Measurements from ENCODE around the gene LTBP2.

Gene LTBP2

DNA sequence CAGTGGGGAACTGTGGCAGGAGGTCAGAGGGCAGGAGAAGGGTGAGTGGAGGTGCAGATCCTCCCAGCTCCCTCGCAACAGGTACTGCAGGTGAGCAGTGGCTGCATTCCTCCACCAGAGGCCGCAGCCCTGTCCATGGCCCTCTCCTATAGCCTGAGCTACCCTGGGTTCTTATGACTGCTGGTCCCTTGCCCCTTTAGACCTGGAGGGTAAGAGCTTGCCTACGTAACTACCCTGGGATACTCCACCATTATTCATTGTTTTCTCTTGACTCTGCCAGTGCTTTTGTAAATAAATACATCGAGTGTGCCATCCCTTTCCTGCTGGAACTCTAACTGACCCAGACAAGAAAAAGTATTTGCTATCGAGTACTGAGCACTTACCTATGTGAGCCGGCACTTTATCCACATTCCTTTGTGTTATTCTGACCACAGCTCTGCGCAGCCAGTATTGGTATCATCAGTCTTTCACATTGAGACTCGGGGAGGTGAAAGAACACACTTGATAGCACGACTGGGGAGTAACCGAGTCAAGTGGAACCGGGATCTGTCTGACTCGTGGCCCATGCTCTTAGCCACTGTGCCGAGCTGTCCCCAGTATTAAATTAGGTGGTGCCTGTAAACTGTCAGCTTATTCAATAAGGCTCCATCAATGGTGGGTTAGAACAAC, 38.5 kb downstream of the LTBP2 start:
- TF ChIP-seq, protein P1, sequence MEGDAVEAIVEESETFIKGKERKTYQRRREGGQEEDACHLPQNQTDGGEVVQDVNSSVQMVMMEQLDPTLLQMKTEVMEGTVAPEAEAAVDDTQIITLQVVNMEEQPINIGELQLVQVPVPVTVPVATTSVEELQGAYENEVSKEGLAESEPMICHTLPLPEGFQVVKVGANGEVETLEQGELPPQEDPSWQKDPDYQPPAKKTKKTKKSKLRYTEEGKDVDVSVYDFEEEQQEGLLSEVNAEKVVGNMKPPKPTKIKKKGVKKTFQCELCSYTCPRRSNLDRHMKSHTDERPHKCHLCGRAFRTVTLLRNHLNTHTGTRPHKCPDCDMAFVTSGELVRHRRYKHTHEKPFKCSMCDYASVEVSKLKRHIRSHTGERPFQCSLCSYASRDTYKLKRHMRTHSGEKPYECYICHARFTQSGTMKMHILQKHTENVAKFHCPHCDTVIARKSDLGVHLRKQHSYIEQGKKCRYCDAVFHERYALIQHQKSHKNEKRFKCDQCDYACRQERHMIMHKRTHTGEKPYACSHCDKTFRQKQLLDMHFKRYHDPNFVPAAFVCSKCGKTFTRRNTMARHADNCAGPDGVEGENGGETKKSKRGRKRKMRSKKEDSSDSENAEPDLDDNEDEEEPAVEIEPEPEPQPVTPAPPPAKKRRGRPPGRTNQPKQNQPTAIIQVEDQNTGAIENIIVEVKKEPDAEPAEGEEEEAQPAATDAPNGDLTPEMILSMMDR (IDR thresholded peaks at IDR 0.05; ENCODE audit: low read depth, low read length, poor library complexity, severe bottlenecking): no peak
- Histone ChIP-seq H3K36me3 (ENCODE audit: control insufficient read depth, low read length) (no peaks in the 10 kb centered on the region), H3F3A (ENCODE audit: control insufficient read depth, insufficient read depth) (no peaks in the 10 kb centered on the region), H3K9me3 (ENCODE audit: control insufficient read depth, insufficient read depth, low read length) (no peaks in the 10 kb centered on the region), H3K9me2 (replicated peaks; ENCODE audit: control insufficient read depth, low read length) (no peaks in the 10 kb centered on the region), H3K27me3 (ENCODE audit: control insufficient read depth, low read length) (peaks cover 13% of the 10 kb centered on the region), H3K79me2 (ENCODE audit: control insufficient read depth, low read length) (no peaks in the 10 kb centered on the region), H3K27ac (ENCODE audit: low read depth, low read length) (no peak overlapping the region), H3K4me2 (ENCODE audit: low read length) (no peak overlapping the region), H3K4me3 (ENCODE audit: low read length) (no peak overlapping the region), H3K4me1 (ENCODE audit: control insufficient read depth, low read length) (peaks cover 4% of the 10 kb centered on the region; the same call in 1 of the 2 replicates), H4K20me1 (ENCODE audit: control insufficient read depth, insufficient read depth, low read depth, low read length) (no peaks in the 10 kb centered on the region)

DNA sequence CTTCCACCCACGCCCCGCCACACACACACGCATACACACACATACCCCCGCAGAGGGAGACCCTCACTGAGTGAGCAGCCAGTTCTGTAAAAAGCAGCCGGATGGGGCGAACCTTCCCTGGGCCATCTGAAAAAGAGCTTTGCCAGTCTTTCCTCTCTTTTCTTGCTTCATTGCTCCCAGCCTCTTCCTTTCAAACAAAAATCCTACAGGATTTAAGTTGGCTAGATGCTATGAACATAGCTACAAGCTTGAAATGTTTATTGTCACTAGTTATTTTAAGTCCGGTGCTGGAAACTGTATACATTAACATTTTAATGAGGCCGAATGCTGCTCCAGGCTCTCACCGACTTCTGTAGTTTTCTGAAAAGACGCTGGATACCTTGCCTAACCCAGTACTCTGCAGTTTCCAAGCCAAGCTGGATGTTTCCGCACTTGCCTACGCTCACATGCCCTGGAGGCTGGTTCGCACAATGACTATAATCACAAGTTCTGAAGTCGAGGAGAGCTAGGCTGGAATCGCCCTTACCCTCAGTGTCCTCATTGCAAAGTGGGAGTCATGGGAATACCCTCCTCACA, 39.2 kb downstream of the LTBP2 start:
- H3K4me1 ChIP-seq (ENCODE audit: control insufficient read depth, low read length): peaks cover 4% of the 10 kb centered on the region; the same call in 1 of the 2 replicates
- H3K4me2 ChIP-seq (ENCODE audit: low read length): no peak overlapping the region
- no peaks in the 10 kb centered on the region for H3K9me3 ChIP-seq (ENCODE audit: control insufficient read depth, insufficient read depth, low read length)
- peaks cover 16% of the 10 kb centered on the region for H3K27me3 ChIP-seq (ENCODE audit: control insufficient read depth, low read length)
- no peaks in the 10 kb centered on the region for H3K9me2 ChIP-seq (replicated peaks; ENCODE audit: control insufficient read depth, low read length)
- no peak overlapping the region for H3K4me3 ChIP-seq (ENCODE audit: low read length)
- no peak overlapping the region for H3K27ac ChIP-seq (ENCODE audit: low read depth, low read length)
- no peaks in the 10 kb centered on the region for H3K79me2 ChIP-seq (ENCODE audit: control insufficient read depth, low read length)
- TF ChIP-seq EZH2phosphoT487 (IDR thresholded peaks at IDR 0.05; ENCODE audit: borderline replicate concordance, low read length): no peak
- TF ChIP-seq, protein P1 (IDR thresholded peaks at IDR 0.05; ENCODE audit: low read depth, low read length, poor library complexity, severe bottlenecking): no peak
- H3F3A ChIP-seq (ENCODE audit: control insufficient read depth, insufficient read depth): no peaks in the 10 kb centered on the region
- no peaks in the 10 kb centered on the region for H4K20me1 ChIP-seq (ENCODE audit: control insufficient read depth, insufficient read depth, low read depth, low read length)
- H3K36me3 ChIP-seq (ENCODE audit: control insufficient read depth, low read length): no peaks in the 10 kb centered on the region

DNA sequence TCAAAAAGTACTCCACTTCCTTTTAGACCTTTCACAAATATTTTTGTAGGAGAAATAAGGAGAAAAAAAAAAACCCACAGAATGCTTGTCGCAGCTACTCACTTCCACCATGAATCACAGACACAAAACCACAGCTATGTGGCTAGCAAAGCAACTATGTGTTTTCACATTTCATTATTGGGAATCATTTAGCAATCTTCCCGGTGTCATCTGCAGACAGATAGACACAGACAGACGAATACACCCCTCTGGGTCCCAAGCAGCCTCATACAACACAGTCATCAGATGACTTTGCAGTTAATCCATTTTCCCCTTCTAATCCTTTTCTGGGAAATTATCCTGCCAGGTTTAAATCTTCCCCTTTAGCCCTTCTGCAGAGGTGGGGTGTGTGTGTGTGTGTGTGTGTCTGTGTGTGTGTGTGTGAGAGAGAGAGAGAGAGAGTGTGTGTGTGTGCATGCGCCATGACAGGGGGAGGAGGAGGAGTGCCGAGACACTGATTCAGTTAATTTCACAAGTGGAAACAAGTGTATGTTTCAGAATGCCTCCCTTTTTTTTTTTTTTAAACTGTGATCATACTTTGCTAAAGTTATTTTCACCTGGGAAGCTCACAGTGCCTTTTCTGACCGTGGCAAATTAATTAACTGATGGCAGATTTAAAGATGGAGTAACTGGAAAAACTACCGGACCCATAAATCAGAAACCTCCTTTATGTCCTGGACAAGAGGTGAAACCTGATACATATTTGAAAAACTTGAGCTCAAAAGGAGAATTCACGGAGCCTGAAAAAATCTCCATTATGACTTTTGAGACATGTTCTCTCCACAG, 39.9 kb downstream of the LTBP2 start:
- Histone ChIP-seq H3K79me2 (ENCODE audit: control insufficient read depth, low read length) (no peaks in the 10 kb centered on the region), H3K4me1 (ENCODE audit: control insufficient read depth, low read length) (peaks cover 4% of the 10 kb centered on the region; the same call in 1 of the 2 replicates)

More for the DNA sequence above, 39.9 kb downstream of the LTBP2 start:
- Histone ChIP-seq H3F3A (ENCODE audit: control insufficient read depth, insufficient read depth) (no peaks in the 10 kb centered on the region), H4K20me1 (ENCODE audit: control insufficient read depth, insufficient read depth, low read depth, low read length) (no peaks in the 10 kb centered on the region), H3K36me3 (ENCODE audit: control insufficient read depth, low read length) (no peaks in the 10 kb centered on the region), H3K4me3 (ENCODE audit: low read length) (no peak overlapping the region), H3K27me3 (ENCODE audit: control insufficient read depth, low read length) (peaks cover 16% of the 10 kb centered on the region), H3K9me2 (replicated peaks; ENCODE audit: control insufficient read depth, low read length) (no peaks in the 10 kb centered on the region), H3K27ac (ENCODE audit: low read depth, low read length) (no peak overlapping the region), H3K4me2 (ENCODE audit: low read length) (no peak overlapping the region), H3K9me3 (ENCODE audit: control insufficient read depth, insufficient read depth, low read length) (no peaks in the 10 kb centered on the region)
- no peak for TF ChIP-seq EZH2phosphoT487 (IDR thresholded peaks at IDR 0.05; ENCODE audit: borderline replicate concordance, low read length)
- TF ChIP-seq, protein P1 (IDR thresholded peaks at IDR 0.05; ENCODE audit: low read depth, low read length, poor library complexity, severe bottlenecking): no peak

All from DOHH2 (cell line).